Fibroblast of mammary gland (primary cell): ENCODE data around the gene BZW1.

Experiments used
- DNase-seq: peaks from one replicate; pipeline ENCODE4 v3.0.0-alpha.2; 2010; ENCODE audit warnings: low read depth
- H3K4me3 ChIP-seq: 2 replicates; pipeline ENCODE4 v1.5.1; 2011; ENCODE audit warnings: low read depth, mild to moderate bottlenecking, low read length, moderate library complexity; ENCODE audit not compliant: control insufficient read depth
- TF ChIP-seq, protein P1 (sequence below): conservative IDR thresholded peaks from 2 replicates; pipeline ENCODE4 v1.5.1; 2011; ENCODE audit warnings: low read depth, low read length, inconsistent platforms; ENCODE audit not compliant: control insufficient read depth, insufficient read depth

The BZW1 gene

DNA sequence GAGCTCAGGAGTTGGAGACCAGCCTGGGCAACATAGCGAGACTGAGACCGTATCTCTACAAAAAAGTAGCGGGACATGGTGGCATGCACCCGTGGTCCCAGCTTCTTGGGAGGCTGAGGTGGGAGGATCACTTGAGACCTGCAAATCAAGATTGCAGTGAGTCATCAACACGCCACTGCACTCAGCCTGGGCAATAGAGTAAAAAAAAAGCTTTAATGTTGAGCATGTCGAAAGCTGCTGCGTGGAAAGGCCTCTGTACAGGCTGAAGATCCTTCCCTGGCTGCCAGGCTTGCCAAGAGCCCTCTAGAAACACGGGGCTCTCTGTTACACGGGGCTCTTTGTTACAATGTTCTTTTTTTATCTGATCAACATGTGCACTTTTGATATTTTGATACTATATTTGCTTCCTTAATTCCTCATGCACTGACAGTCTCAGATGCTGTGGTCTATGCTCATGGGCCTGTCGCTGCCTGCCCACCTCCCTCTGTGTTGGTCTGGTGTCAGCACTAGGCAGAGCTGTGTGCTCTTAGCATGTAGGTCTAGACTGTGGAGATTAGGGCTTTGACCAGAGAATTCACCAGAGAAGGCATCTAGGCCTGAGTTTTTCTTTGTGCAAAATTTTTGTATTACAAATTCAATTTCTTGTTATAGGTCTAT is 34.1 kb downstream of the BZW1 start:
- H3K4me3 ChIP-seq: no peak overlapping the region
- DNase-seq: no peak
- TF ChIP-seq, protein P1, sequence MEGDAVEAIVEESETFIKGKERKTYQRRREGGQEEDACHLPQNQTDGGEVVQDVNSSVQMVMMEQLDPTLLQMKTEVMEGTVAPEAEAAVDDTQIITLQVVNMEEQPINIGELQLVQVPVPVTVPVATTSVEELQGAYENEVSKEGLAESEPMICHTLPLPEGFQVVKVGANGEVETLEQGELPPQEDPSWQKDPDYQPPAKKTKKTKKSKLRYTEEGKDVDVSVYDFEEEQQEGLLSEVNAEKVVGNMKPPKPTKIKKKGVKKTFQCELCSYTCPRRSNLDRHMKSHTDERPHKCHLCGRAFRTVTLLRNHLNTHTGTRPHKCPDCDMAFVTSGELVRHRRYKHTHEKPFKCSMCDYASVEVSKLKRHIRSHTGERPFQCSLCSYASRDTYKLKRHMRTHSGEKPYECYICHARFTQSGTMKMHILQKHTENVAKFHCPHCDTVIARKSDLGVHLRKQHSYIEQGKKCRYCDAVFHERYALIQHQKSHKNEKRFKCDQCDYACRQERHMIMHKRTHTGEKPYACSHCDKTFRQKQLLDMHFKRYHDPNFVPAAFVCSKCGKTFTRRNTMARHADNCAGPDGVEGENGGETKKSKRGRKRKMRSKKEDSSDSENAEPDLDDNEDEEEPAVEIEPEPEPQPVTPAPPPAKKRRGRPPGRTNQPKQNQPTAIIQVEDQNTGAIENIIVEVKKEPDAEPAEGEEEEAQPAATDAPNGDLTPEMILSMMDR: no peak

DNA sequence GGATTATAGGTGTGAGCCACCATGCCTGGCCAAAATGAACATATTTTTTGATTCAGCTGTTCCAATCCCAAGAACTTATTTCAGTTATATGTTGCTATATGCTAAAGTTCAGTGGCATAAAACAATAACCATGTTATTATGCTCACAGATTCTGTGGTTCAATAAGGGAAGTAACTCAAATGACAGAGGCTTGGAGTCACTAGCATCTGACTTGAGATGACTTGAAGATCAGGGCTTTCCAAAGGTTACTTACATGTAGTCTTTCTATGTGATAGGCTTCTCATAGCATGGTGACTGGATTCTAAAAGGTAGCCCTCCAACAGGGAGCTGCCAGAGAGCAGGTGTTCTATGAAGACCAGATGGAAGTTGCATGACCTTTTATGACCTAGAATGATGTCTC is 35.6 kb downstream of the BZW1 start:
- TF ChIP-seq, protein P1: no peak
- no peak overlapping the region for H3K4me3 ChIP-seq
- no peak for DNase-seq

DNA sequence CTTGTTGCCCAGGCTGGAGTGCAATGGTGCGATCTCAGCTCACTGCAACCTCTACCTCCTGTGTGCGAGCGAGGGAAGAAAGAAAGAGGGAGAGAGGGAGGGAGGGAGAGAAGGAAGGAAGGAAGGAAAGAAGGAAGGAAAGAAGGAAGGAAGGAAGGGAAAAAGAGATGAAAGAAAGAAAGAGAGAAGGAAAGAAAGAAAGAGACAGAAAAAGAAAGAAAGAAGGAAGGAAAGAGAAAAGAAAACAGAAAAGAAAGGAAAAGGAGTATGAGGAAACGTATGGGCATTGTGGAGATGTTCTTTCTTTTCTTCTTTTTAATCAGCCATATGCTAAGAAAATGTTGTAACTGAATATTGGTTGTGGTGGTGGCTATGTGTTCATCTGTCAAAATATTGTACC is 36.2 kb downstream of the BZW1 start:
- DNase-seq: no peak
- H3K4me3 ChIP-seq: no peak overlapping the region
- TF ChIP-seq, protein P1: no peak

DNA sequence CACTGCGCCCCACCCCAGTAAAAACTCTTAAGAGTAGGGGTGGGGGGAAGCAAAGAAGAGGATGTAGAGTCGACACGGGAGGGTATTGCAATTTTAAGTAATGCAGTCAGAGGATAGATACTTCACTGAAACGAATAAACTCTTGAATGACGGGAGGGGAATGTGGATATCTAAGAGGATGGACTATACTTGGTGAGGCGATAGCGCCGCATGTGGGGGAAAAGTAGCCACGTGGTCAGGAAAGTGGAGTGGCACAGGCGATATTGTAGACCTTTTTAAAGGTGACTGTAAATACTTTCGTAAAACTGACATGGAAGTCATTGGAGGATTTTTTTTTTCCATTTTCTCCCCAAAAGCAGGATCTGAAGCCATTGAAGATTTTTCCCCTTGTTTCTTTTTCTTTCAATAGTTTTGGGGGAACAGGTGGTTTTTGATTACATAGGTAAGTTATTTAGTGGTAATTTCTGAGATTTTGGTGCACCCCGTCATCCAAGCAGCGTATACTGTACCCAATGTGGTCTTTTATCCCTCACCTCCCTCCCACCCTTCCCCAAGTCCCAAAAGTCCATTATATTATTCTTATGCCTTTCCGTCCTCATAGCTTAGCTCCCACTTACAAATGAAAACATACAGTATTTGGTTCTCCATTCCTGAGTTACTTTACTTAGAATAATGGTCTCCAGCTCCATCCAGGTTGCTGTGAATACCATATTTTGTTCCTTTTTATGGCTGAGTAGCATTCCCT is 39.0 kb downstream of the BZW1 start:
- H3K4me3 ChIP-seq: no peak overlapping the region
- TF ChIP-seq, protein P1: no peak
- no peak for DNase-seq

DNA sequence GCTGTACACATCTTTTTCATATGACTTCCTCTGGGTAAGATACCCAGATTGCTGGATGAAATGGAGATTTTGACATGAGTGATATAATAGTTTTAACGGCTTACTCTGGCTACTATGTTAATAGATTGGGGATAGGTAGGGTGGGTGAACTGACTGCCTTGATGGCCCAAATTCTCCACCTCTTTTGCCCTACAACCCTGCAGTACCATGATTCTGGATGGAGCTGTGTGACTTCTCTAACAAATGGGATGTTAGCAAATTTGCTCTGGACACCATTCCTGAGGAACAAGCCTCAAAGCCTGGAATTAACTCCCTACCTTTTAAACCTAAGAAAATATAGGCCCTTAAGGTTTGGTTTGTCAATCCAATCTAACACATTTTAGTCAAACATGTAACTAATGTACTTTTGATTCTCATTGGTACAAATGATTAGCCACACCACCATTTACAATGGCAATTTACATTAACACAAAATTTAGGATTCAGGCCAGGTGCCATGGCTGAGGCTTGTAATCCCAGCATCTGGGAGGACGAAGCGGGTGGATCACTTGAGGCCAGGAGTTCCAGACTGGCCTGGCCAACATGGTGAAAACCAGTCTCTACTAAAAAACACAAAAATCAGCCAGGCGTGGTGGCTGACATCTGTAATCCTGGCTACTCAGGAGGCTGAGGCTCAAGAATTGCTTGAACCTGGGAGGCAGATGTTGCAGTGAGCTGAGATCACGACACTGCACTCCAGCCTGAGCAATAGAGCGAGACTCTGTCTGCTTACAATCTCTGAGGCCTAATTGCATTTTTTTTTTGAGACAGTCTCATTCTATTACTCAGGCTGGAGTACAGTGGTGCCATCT is 39.9 kb downstream of the BZW1 start:
- TF ChIP-seq, protein P1: no peak
- H3K4me3 ChIP-seq: no peak overlapping the region
- DNase-seq: no peak

DNA sequence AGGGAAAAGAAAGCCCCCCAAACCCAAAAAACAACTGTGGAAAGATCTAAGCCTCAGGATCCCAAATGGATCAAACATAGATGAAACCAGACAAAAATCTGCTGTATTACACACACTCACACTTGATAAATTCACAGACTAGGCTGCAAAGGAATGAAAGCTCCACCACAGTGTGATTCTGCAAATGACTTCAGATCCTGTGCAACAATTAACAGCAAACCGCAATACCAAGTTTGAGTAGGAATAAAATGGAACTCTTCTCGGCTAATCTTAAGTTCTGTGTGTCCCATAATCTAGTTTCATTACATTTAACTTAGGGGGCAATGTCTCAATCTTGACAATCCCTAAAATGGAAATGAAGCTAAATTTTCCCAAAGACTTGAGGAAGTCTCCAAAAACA is 40.9 kb downstream of the BZW1 start:
- no peak for DNase-seq
- H3K4me3 ChIP-seq: no peak overlapping the region
- TF ChIP-seq, protein P1: no peak
